Measurements from ENCODE around the gene OBSCN.

DNA sequence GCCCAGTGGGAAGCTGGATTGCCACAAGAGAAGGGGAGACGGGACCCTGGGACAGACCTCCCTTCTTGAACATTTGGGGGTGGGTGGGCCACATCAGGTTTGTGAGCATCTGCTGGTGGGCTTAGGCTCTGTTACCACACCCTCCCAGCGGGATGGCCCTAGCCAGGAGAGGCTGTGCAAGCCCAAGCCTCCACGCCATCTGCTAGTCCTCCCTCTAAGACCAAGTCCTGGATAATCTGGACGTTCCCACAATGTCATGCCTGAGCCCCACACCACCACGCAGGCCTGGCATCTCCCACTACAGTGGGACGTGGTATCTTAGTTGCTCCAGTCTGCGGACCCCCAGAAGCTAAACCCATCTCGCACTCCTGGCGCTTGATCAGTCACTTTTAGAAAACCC is 46.0 kb upstream of the OBSCN start:
- TF ChIP-seq EZH2 (IDR thresholded peaks at IDR 0.05; ENCODE audit: insufficient read depth, poor library complexity, severe bottlenecking) (no peak), EZH2phosphoT487 (IDR thresholded peaks at IDR 0.05; ENCODE audit: insufficient read depth, low read depth) (no peak)
